Activated CD8-positive, alpha-beta T cell treated with anti-CD3 and anti-CD28 coated beads for 36 hours (primary cell): ENCODE data around the gene CAMK1. TPM values are rescaled to one million over a fixed set of nuclear protein-coding genes. Genes with fewer than 3 reads are reported as not detected.

Experiments
- ATAC-seq: fragments of 200-7000 bp; cut with Tn5 transposase; one replicate; pipeline ENCODE4 v1.10.0; 2021; ENCODE audit warnings: mild to moderate bottlenecking, moderate library complexity
- CTCF ChIA-PET: fragments of 350-600 bp; sonication (Branson Sonifier 250); formaldehyde crosslinking; loops from one replicate; lab custom pipeline; 2021; ENCODE audit warnings: antibody characterized with exemption; lab: Charles Lee
- POLR2A ChIA-PET: fragments of 350-600 bp; sonication (Branson Sonifier 250); formaldehyde crosslinking; loops from one replicate; lab custom pipeline; 2021; ENCODE audit warnings: antibody characterized with exemption; lab: Charles Lee
- DNase-seq: peaks from one replicate; pipeline ENCODE4 v3.0.0-alpha.2; 2020
- H3K27ac Mint-ChIP-seq: one replicate; pipeline ENCODE4 v1.8.0; 2021; ENCODE audit warnings: mild to moderate bottlenecking, mixed read lengths
- H3K27me3 Mint-ChIP-seq: one replicate; pipeline ENCODE4 v1.8.0; 2021; ENCODE audit warnings: mixed read lengths
- H3K36me3 Mint-ChIP-seq: one replicate; pipeline ENCODE4 v1.8.0; 2021; ENCODE audit warnings: low read depth, mixed read lengths
- H3K4me1 Mint-ChIP-seq: one replicate; pipeline ENCODE4 v1.8.0; 2021; ENCODE audit warnings: low read depth, mixed read lengths
- H3K4me3 Mint-ChIP-seq: one replicate; pipeline ENCODE4 v1.8.0; 2021; ENCODE audit warnings: mild to moderate bottlenecking, moderate library complexity, mixed read lengths
- H3K9me3 Mint-ChIP-seq: one replicate; pipeline ENCODE4 v1.8.0; 2021; ENCODE audit warnings: mixed read lengths
- intact Hi-C: fragments of 100-400 bp; cut with micrococcal nuclease; formaldehyde crosslinking; loops from one replicate; pipeline ENCODE4 v1.10.0; 2022
- total RNA-seq, 2 experiments: library from RNA; stranded (reverse); gene quantifications; one replicate each; pipeline ENCODE4 v1.2.3, GENCODE V29; 2021
- TF ChIP-seq, protein P1 (sequence below): fragments of 200-600 bp; IDR thresholded peaks from one replicate; pipeline ENCODE4 v1.8.0; 2022; ENCODE audit warnings: antibody characterized with exemption, mild to moderate bottlenecking

Gene CAMK1
- total RNA-seq, 2 experiments from 2014 or later = 41.7 to 45.7 TPM

DNA sequence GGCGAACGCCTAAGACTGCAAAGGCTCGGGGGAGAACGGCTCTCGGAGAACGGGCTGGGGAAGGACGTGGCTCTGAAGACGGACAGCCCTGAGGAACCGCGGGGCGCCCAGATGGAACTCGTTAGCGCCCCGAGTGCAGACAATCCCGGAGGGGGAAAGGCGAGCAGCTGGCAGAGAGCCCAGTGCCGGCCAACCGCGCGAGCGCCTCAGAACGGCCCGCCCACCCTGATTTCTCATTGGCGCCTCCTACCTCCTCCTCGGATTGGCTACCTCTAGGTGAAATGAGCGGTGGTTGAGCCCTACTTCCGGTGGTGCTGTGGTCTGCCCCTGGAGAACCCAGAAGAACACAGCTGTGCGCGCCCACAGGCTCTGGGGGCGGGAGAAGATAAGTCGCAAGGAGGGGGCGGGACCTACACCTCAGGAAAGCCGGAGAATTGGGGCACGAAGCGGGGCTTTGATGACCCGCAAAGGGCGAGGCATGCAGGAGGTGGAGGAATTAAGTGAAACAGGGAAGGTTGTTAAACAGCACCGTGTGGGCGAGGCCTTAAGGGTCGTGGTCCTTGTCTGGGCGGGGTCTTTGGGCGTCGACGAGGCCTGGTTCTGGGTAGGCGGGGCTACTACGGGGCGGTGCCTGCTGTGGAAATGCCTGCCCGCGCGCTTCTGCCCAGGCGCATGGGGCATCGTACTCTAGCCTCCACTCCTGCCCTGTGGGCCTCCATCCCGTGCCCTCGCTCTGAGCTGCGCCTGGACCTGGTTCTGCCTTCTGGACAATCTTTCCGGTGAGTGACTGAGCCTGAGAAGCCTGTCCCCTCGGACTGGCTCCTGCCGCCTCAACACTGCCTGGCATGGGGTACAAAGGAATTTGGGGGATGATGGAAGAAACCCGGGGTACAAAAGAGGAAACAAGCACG lies 19.8 kb downstream of the CAMK1 start, which contains the start of gene OGG1:
Gene OGG1, plus strand, starts transcription at position 308 of the 911 bp plus-strand sequence. Its CDS starts 335 bp downstream, at position 643.
- Mint-ChIP-seq H3K4me1 (peaks cover 45% of the 10 kb centered on the region), H3K9me3 (no peaks in the 10 kb centered on the region), H3K4me3 (peak within 1 kb of the TSS; percentile 88), H3K27me3 (no peaks in the 10 kb centered on the region), H3K36me3 (peaks cover 67% of the 10 kb centered on the region), H3K27ac (peak within 1 kb of the TSS; percentile 94)
- POLR2A ChIA-PET = interaction anchor here (0.8 to 7.4 kb wide), 13 partner anchors 10 to 55 kb away, joined by 3 to 50 read pairs (median 7); partner anchors contain the start of genes ARPC4, BRPF1, CAMK1 and TADA3
- DNase-seq (peak; percentile 100), ATAC-seq (peak; percentile 89)
- intact Hi-C loops = loop anchor here (2.0 kb wide), 1 partner anchor 43 kb away; the partner anchor contains the start of genes ARPC4 and TADA3
- TF ChIP-seq, protein P1, sequence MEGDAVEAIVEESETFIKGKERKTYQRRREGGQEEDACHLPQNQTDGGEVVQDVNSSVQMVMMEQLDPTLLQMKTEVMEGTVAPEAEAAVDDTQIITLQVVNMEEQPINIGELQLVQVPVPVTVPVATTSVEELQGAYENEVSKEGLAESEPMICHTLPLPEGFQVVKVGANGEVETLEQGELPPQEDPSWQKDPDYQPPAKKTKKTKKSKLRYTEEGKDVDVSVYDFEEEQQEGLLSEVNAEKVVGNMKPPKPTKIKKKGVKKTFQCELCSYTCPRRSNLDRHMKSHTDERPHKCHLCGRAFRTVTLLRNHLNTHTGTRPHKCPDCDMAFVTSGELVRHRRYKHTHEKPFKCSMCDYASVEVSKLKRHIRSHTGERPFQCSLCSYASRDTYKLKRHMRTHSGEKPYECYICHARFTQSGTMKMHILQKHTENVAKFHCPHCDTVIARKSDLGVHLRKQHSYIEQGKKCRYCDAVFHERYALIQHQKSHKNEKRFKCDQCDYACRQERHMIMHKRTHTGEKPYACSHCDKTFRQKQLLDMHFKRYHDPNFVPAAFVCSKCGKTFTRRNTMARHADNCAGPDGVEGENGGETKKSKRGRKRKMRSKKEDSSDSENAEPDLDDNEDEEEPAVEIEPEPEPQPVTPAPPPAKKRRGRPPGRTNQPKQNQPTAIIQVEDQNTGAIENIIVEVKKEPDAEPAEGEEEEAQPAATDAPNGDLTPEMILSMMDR = no peak
- CTCF ChIA-PET = interaction anchor here (0.7 to 3.2 kb wide), 10 partner anchors 11 to 196 kb away, joined by 3 to 15 read pairs (median 4); partner anchors contain the start of gene BRPF1

DNA sequence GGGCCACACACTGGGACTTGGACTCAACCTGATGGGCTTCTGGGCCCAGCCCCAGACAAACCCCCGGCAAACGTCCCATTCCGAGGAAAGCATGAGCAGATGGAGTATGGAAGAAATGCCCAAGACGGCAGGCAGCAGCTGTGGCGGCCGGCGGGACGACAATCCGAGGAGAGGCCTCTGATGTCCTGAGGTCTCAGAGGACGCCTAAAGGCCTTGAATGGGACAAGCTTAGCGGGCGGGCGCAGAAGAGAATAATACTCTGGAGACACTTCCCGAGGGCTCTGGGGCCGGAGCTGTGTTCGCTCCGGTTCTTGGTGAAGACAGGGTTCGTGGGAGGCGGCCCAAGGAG lies 20.5 kb downstream of the CAMK1 start:
- ATAC-seq (no peak), DNase-seq (no peak)
- Mint-ChIP-seq H3K9me3 (no peaks in the 10 kb centered on the region), H3K36me3 (peaks cover 68% of the 10 kb centered on the region), H3K27ac (peak overlapping the region; percentile 94), H3K4me3 (peak overlapping the region; percentile 88), H3K27me3 (no peaks in the 10 kb centered on the region), H3K4me1 (peaks cover 40% of the 10 kb centered on the region)
- ChIA-PET CTCF (interaction anchor here (0.8 to 3.2 kb wide), 7 partner anchors 10 to 58 kb away, joined by 3 to 15 read pairs (median 5); partner anchors contain the start of gene BRPF1), POLR2A (interaction anchor here (1.0 to 7.4 kb wide), 10 partner anchors 9 to 52 kb away, joined by 3 to 50 read pairs (median 7); partner anchors contain the start of genes ARPC4, BRPF1 and TADA3)
- TF ChIP-seq, protein P1 = no peak
- intact Hi-C loops = no loop called here

DNA sequence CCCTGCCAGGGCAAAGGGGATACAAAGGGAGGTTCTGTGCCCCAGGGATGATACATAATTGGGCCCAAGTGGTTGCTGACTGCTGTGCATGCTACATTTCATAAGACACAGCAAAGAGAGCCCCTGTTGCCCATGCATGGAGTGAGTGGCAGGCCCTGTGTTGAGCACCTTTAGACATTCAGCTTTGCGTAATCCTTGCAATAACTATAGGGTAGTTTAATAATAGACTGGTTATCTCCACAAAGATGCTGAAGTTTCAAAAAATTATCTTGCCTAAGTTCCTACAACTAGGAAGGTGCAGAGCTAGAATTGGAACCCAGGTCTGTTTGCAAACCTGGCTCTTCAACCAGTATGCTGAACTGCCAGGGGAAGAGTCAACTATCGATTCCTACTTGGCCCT lies 21.7 kb downstream of the CAMK1 start:
- Mint-ChIP-seq H3K4me1 (peaks cover 35% of the 10 kb centered on the region), H3K27ac (no peak overlapping the region), H3K27me3 (no peaks in the 10 kb centered on the region), H3K36me3 (peaks cover 70% of the 10 kb centered on the region), H3K4me3 (no peak overlapping the region), H3K9me3 (no peaks in the 10 kb centered on the region)
- ATAC-seq = no peak
- no peak for DNase-seq
- TF ChIP-seq, protein P1 = no peak
- ChIA-PET POLR2A (interaction anchor here (1.1 to 7.4 kb wide), 3 partner anchors 10 to 21 kb away, joined by 3 to 50 read pairs (median 4); partner anchors contain the start of gene BRPF1), CTCF (interaction anchor here (3.2 kb wide), 1 partner anchor 21 kb away, joined by 15 read pairs; no protein-coding TSS in a partner anchor)
- intact Hi-C loops = no loop called here

DNA sequence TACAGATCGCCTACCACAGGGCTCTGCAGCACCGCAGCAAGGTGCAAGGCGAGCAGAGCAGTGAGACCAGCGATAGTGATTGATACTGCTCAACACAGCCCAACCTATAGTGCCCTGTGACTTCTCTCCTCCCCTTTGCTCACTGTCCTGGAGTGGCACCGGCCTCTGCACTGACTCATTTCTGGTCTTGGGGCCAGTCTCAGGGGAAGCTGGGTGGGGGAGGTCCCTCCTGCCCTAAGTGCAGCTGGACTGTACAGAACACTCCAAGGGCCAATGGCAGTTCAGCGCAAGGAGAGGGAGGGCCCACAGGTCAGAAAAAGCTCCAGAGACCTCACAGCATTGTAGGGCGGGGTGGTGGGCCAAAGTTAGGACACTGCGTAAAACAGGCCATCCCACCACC lies 22.5 kb downstream of the CAMK1 start:
- Mint-ChIP-seq H3K4me3 (no peak overlapping the region), H3K27me3 (no peaks in the 10 kb centered on the region), H3K4me1 (peaks cover 31% of the 10 kb centered on the region), H3K9me3 (no peaks in the 10 kb centered on the region), H3K36me3 (peaks cover 66% of the 10 kb centered on the region), H3K27ac (peak overlapping the region; percentile 74)
- intact Hi-C loops = no loop called here
- ATAC-seq (no peak), DNase-seq (no peak)
- CTCF ChIA-PET = no interaction called here
- TF ChIP-seq, protein P1 = no peak
- POLR2A ChIA-PET = interaction anchor here (1.2 to 7.4 kb wide), 3 partner anchors 15 to 33 kb away, joined by 4 to 50 read pairs (median 5); partner anchors contain the start of gene BRPF1
